Measurements from ENCODE around the gene KLHL41.
"Not testable (repeated sequence)": the region's sequence is repeated elsewhere in the genome, so short reads cannot be mapped to it uniquely, and the experiment has no call there.

KLHL41 gene

DNA sequence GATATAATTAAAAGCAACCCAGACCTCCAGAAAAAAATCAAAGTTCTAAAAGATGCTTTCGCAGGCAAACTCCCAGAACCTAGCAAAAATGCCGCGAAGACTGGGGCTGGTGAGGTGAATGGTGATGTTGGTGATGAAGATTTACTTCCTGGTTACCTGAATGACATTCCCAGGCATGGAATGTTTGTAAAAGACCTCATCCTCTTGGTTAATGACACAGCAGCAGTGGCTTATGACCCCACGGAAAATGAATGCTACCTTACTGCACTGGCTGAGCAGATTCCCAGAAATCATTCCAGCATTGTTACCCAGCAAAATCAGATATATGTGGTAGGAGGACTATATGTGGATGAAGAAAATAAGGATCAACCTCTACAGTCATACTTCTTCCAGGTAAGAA lies 994 bp downstream of the KLHL41 start:
- DNase-seq (ENCODE audit: low read depth), result no peak

DNA sequence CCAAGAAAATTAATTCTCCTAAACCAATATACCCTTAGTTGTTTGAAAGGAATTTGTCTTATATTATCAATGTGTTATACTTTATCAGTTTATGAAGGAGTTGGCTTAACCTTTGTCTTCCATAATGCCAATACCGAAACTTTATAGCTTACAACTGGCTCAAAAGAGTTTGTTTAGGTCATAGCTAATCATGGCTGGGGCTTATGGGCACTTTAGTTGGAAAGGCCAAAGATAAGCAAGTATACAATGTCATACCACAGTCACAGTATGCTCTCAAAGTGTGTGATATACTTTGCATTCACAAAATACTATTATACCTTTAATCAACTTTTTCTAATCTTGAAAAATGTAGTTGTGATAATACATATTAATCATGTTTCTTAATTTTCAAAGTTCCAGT lies 2.3 kb downstream of the KLHL41 start:
- DNase-seq (ENCODE audit: low read depth), result no peak

GRCh38 chr2:169512525-169512924 lies 3.0 kb downstream of the KLHL41 start:
- DNase-seq (ENCODE audit: low read depth), result no peak

- DNase-seq (ENCODE audit: low read depth), result no peak
Observed at GRCh38 chr2:169513094-169513493, 3.6 kb downstream of the KLHL41 start.

- DNase-seq (ENCODE audit: low read depth), result no peak
Observed at GRCh38 chr2:169513926-169514325, 4.4 kb downstream of the KLHL41 start.

DNA sequence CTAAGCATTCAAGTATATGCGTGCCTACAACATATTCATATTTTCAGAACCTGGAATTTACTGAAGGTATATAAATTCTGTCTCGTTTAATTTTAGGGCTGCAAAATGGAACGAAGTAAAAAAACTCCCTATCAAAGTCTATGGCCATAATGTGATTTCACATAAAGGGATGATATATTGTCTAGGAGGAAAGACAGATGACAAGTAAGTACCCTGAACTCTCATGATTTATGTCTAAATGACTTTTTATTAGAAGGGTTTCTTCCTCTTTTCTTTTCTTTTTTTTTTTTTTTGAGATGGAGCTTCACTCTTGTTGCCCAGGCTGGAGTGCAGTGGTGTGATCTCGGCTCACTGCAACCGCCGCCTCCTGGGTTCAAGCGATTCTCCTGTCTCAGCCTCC lies 5.3 kb downstream of the KLHL41 start:
- DNase-seq (ENCODE audit: low read depth), result not testable (repeated sequence)

DNA sequence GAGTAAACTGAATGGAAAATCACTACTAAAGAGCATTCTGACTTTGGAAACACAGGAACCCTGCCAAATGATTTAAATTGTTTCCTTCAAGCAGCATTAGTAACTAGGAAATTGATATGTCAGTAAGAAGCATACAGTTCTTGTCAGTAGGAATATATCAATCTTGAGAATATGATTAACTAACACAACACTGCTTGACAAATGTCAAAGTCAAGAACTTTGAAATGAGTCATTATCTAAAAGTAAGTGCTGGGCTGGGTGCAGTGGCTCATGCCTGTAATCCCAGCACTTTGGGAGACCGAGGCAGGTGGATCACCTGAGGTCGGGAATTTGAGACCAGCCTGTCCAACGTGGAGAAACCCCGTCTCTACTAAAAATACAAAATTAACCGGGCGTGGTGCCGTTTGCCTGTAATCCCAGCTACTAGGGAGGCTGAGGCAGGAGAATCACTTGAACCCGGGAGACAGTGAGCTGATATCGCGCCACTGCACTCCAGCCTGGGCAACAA lies 7.0 kb downstream of the KLHL41 start:
- not testable (repeated sequence) for DNase-seq (ENCODE audit: low read depth)

DNA sequence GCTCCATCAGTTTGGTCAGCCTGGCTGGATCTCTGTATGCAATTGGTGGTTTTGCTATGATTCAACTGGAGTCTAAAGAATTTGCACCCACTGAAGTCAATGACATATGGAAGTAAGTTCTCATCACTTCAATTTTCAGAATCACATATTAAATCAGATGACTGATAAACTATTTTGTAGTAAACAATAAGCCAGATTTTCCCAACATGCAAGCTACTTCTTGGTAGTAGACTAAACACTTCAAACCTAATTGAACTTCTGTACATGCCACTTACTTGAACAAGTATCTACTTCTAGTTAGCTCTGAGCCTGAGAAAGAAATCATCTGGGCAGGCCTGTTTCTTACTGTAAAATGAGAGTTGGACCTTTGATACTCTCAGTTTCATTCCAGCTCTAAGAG lies 11.4 kb downstream of the KLHL41 start:
- no peak for DNase-seq (ENCODE audit: low read depth)

- no peak for DNase-seq (ENCODE audit: low read depth)
Observed at GRCh38 chr2:169523681-169524080, 14.2 kb downstream of the KLHL41 start.

GRCh38 chr2:169525434-169525833 lies 15.9 kb downstream of the KLHL41 start:
- DNase-seq (ENCODE audit: low read depth), result no peak

DNA sequence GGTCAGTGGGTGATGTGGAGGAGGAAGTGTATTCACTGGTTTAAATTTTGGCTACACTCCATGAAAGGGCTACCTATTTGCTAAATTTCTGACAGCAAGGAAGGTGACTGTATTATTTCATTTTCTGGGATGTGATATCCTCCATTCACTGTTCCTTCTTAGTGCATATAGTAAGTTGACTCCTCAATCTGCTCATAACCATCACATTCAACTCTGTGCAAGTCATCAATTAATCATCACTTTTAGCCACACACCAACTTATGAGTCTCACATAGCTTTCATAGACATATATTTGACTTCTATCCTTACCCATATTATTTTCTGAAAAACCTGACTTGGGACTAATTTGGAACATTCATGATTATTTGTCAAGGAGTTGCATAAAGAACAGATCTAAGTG lies 16.9 kb downstream of the KLHL41 start:
- no peak for DNase-seq (ENCODE audit: low read depth)

DNA sequence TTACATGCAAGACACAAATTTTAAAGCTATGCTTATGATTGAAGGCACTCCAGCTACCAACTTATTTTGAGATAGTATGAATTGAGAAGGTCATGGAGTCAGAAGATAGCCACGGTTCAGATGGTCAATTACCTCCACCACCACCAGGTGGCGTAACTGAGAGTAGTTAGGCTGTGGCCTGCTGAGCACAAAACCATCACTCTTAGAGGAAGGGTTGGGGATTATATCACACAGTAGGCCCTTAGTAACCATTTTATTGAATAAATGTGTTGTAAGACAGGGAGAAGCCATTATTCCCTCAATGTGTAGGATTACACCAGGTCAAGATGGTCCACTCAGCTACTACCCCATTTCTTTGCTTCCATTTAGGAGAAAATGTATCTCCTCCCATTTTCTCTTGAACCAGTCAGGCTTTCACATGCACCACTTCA lies 18.8 kb downstream of the KLHL41 start:
- peak; percentile 22 for DNase-seq (ENCODE audit: low read depth)

GRCh38 chr2:169539460-169539859 lies 30.0 kb downstream of the KLHL41 start:
- DNase-seq (ENCODE audit: low read depth), result not testable (repeated sequence)

- DNase-seq (ENCODE audit: low read depth), result no peak
Observed at GRCh38 chr2:169540146-169540545, 30.6 kb downstream of the KLHL41 start.

- no peak for DNase-seq (ENCODE audit: low read depth)
Observed at GRCh38 chr2:169542433-169542832, 32.9 kb downstream of the KLHL41 start.

DNA sequence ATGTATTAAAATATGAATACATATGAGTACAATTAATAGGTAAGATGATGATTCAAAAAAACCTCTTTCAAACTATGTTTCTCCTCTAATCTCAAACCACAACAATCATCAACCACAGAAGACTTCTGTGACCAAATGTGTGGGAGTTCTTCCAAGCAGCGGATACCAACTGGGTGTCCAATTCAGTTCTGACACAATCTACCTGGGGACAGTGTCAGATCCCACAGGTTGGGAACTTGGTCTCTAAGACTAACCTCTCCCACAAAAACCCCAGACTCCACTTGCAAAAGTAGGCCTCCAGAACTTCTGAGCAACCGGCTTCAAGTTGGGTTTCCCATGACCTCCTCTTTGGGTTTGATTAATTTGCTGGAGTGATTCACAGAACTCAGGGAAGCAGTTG lies 37.3 kb downstream of the KLHL41 start:
- no peak for DNase-seq (ENCODE audit: low read depth)

GRCh38 chr2:169561364-169561763 lies 51.9 kb downstream of the KLHL41 start:
- no peak for DNase-seq (ENCODE audit: low read depth)

DNA sequence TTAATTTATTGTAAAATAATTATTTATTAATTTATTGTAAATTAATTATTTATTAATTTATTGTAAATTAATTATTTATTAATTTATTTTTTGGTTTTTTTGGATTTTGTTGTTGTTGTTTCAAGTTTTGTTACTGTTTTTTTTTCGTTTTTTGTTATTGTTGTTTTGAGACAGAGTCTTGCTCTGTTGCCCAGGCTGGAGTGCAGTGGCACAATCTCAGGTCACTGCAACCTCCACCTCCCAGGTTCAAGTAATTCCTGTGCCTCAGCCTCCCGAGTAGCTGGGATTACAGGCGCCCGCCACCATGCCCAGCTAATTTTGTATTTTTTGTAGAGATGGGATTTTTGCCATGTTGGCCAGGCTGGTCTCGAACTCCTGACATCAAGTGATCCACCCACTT lies 52.6 kb downstream of the KLHL41 start:
- not testable (repeated sequence) for DNase-seq (ENCODE audit: low read depth)

GRCh38 chr2:169562519-169562918 lies 53.0 kb downstream of the KLHL41 start:
- DNase-seq (ENCODE audit: low read depth), result no peak

DNA sequence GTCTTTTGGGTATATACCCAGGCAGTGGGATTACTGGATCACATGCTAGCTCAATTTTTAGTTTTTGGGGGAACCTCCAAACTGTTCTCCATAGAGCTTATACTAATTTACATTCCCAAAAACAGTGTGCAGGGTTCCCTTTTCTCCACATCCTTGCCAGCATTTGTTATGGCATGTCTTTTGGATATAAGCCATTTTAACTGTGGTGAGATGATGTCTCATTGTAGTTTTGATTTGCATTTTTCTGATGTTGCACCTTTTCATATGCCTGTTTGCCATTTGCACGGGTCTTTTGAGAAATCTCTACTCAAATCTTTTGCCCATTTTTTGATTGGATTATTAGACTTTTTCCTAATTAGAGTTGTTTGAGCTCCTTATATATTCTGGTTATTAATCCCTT lies 56.2 kb downstream of the KLHL41 start:
- no peak for DNase-seq (ENCODE audit: low read depth)

- DNase-seq (ENCODE audit: low read depth), result no peak
Observed at GRCh38 chr2:169569948-169570347, 60.4 kb downstream of the KLHL41 start.

DNA sequence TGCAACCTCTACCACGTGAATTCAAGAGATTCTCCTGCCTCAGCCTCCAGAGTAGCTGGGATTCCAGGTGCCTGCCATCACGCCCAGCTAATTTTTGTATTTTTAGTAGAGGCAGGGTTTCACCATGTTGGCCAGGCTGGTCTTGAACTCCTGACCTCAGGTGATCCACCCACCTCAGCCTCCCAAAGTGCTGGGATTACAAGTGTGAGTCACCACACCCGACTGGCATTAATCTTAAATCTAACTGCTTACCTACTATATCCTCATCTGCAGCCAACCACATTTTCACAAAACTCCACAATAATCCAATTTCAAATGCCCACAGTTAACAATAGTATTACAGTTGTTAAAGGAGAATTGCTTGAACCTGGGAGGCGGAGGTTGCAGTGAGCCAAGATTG lies 61.2 kb downstream of the KLHL41 start:
- DNase-seq (ENCODE audit: low read depth), result not testable (repeated sequence)

DNA sequence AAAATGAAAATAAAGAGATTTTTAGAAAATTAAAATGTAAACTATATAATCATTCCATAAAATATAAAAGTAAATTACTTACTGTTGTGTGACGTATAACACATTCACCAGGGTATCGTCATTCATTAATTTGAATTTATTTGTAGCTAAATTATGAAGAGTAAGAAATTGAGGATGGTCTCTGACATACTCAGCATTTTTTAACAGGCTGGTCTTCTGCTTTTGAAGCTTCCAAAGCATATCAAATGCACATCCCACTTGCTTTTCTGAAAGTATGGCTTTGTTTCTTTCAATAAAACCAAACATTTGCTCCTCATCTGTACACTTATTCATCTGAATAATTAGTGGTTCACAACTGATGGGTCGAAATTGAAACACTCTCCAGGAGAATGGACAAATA lies 62.1 kb downstream of the KLHL41 start:
- no peak for DNase-seq (ENCODE audit: low read depth)

- DNase-seq (ENCODE audit: low read depth), result no peak
Observed at GRCh38 chr2:169572189-169572588, 62.7 kb downstream of the KLHL41 start.

GRCh38 chr2:169572821-169573159 lies 63.3 kb downstream of the KLHL41 start:
- no peak for DNase-seq (ENCODE audit: low read depth)
